WTC11 (cell line): ENCODE results near the gene BNIPL.

Experiments
- CTCF ChIP-seq: fragments of 200-600 bp; IDR thresholded peaks from 2 replicates; pipeline ENCODE4 v1.8.0; 2022; ENCODE audit warnings: antibody characterized with exemption
- E2F1 ChIP-seq: sonication (generic); formaldehyde crosslinking; IDR thresholded peaks from 2 replicates; pipeline ENCODE4 v1.8.0; 2022; ENCODE audit warnings: mild to moderate bottlenecking, missing genetic modification reagents
- ELF4 ChIP-seq: sonication (generic); formaldehyde crosslinking; IDR thresholded peaks from 2 replicates; pipeline ENCODE4 v1.8.1; 2022; ENCODE audit warnings: low read depth, mild to moderate bottlenecking, moderate library complexity, missing genetic modification reagents
- ESRRA ChIP-seq: sonication (generic); formaldehyde crosslinking; IDR thresholded peaks from 2 replicates; pipeline ENCODE4 v1.8.1; 2022; ENCODE audit warnings: mild to moderate bottlenecking, missing genetic modification reagents, borderline replicate concordance
- GTF2I ChIP-seq: fragments of 250-450 bp; sonication (Bioruptor Pico); conservative IDR thresholded peaks from 2 replicates; pipeline ENCODE4 v1.4.0; 2021; ENCODE audit warnings: mild to moderate bottlenecking
- NR1H2 ChIP-seq: sonication (generic); formaldehyde crosslinking; IDR thresholded peaks from 2 replicates; pipeline ENCODE4 v1.9.0; 2021; ENCODE audit warnings: mild to moderate bottlenecking, moderate library complexity, missing genetic modification reagents
- SP1 ChIP-seq: sonication (generic); formaldehyde crosslinking; conservative IDR thresholded peaks from 2 replicates; pipeline ENCODE4 v1.8.1; 2022; ENCODE audit warnings: missing genetic modification reagents
- ZNF219 ChIP-seq: sonication (generic); formaldehyde crosslinking; IDR thresholded peaks from 2 replicates; pipeline ENCODE4 v1.8.0; 2023; ENCODE audit warnings: missing genetic modification reagents, mild to moderate bottlenecking, borderline replicate concordance
- ZNF317 ChIP-seq: sonication (generic); formaldehyde crosslinking; IDR thresholded peaks from 2 replicates; pipeline ENCODE4 v1.8.1; 2023; ENCODE audit warnings: low read depth, mild to moderate bottlenecking, moderate library complexity, missing genetic modification reagents, borderline replicate concordance
- ZNF423 ChIP-seq: fragments of 250-450 bp; sonication (Bioruptor Pico); IDR thresholded peaks from 2 replicates; pipeline ENCODE4 v2.1.2; 2022; ENCODE audit warnings: mild to moderate bottlenecking, moderate library complexity
- TF ChIP-seq, protein P1 (sequence below): sonication (generic); formaldehyde crosslinking; IDR thresholded peaks from 2 replicates; pipeline ENCODE4 v1.8.0; 2022; ENCODE audit warnings: mild to moderate bottlenecking, missing genetic modification reagents
- TF ChIP-seq, protein P2 (sequence below): sonication (generic); formaldehyde crosslinking; IDR thresholded peaks from 2 replicates; pipeline ENCODE4 v1.8.1; 2022; ENCODE audit warnings: low read depth, mild to moderate bottlenecking, moderate library complexity, missing genetic modification reagents, borderline replicate concordance
- TF ChIP-seq, protein P3 (sequence below): sonication (generic); formaldehyde crosslinking; IDR thresholded peaks from 2 replicates; pipeline ENCODE4 v1.8.0; 2022; ENCODE audit warnings: mild to moderate bottlenecking, missing genetic modification reagents

DNA sequence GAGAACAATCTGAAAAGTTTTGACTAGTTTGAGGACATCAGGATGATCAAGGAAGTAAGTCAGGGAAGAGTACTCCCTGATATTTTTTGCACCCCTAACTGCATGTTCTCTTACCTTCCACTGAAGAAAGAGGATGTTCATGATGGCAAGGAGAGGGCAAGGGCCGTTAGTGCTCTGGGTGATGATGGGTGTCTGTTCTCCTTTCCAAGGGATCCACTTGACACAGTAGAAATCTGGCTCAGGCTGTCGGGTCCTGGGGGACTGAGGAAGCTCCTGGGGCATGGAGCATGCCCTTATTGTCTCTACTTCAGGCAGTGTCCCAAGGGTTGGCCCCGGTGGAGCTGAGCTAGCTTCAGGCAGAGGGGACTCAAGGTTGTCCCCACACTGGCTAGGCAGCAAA is 34.3 kb upstream of the BNIPL start:
- no peak for TF ChIP-seq CTCF
- no peak for TF ChIP-seq NR1H2
- TF ChIP-seq, protein P1, sequence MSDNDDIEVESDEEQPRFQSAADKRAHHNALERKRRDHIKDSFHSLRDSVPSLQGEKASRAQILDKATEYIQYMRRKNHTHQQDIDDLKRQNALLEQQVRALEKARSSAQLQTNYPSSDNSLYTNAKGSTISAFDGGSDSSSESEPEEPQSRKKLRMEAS (CRISPR knock-in tag), result no peak
- TF ChIP-seq ELF4, result no peak
- no peak for TF ChIP-seq GTF2I
- TF ChIP-seq SP1 (CRISPR knock-in tag), result no peak
- no peak for TF ChIP-seq E2F1 (CRISPR knock-in tag)
- no peak for TF ChIP-seq ZNF219 (CRISPR knock-in tag)
- no peak for TF ChIP-seq ZNF317
- TF ChIP-seq ESRRA, result no peak
- TF ChIP-seq, protein P2, sequence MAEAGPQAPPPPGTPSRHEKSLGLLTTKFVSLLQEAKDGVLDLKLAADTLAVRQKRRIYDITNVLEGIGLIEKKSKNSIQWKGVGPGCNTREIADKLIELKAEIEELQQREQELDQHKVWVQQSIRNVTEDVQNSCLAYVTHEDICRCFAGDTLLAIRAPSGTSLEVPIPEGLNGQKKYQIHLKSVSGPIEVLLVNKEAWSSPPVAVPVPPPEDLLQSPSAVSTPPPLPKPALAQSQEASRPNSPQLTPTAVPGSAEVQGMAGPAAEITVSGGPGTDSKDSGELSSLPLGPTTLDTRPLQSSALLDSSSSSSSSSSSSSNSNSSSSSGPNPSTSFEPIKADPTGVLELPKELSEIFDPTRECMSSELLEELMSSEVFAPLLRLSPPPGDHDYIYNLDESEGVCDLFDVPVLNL (CRISPR knock-in tag), result no peak
- TF ChIP-seq, protein P3, sequence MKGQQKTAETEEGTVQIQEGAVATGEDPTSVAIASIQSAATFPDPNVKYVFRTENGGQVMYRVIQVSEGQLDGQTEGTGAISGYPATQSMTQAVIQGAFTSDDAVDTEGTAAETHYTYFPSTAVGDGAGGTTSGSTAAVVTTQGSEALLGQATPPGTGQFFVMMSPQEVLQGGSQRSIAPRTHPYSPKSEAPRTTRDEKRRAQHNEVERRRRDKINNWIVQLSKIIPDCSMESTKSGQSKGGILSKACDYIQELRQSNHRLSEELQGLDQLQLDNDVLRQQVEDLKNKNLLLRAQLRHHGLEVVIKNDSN, result no peak
- no peak for TF ChIP-seq ZNF423
